Calu3 (cell line): Measurements from ENCODE around the gene LRP5. TPM values are rescaled to one million over a fixed set of nuclear protein-coding genes. Genes with fewer than 3 reads are reported as not detected.

Source experiments
- BruUV-seq: library from RNA; stranded (reverse); fragments of 400-500 nt; replicated peaks from 2 replicates; lab custom pipeline; 2021; lab: Mats Ljungman, UMichigan
- CTCF ChIA-PET: fragments of 300-600 bp; sonication (Branson Sonifier 250); formaldehyde crosslinking; loops from one replicate; lab custom pipeline; 2022; ENCODE audit warnings: antibody characterized with exemption; lab: Charles Lee
- DNase-seq: peaks from one replicate; pipeline ENCODE4 v3.0.0; 2022
- H3K27ac Mint-ChIP-seq: one replicate; pipeline ENCODE4 v1.8.0; 2022; ENCODE audit warnings: mixed read lengths; ENCODE audit not compliant: unreplicated experiment
- H3K27me3 Mint-ChIP-seq: one replicate; pipeline ENCODE4 v1.8.0; 2022; ENCODE audit warnings: mixed read lengths; ENCODE audit not compliant: unreplicated experiment
- H3K36me3 Mint-ChIP-seq: one replicate; pipeline ENCODE4 v1.8.0; 2022; ENCODE audit warnings: mild to moderate bottlenecking, moderate library complexity, mixed read lengths; ENCODE audit not compliant: insufficient read depth, unreplicated experiment
- H3K4me1 Mint-ChIP-seq: one replicate; pipeline ENCODE4 v1.8.0; 2022; ENCODE audit warnings: mild to moderate bottlenecking, low read depth, mixed read lengths; ENCODE audit not compliant: unreplicated experiment
- H3K4me3 Mint-ChIP-seq: one replicate; pipeline ENCODE4 v1.8.0; 2022; ENCODE audit warnings: mild to moderate bottlenecking, low read depth, moderate library complexity, mixed read lengths; ENCODE audit not compliant: unreplicated experiment
- H3K9me3 Mint-ChIP-seq: one replicate; pipeline ENCODE4 v1.8.0; 2022; ENCODE audit warnings: low read depth, mixed read lengths; ENCODE audit not compliant: unreplicated experiment
- CTCF ChIP-seq: fragments of 200-600 bp; IDR thresholded peaks from one replicate; pipeline ENCODE4 v1.8.0; 2022; ENCODE audit warnings: antibody characterized with exemption; ENCODE audit not compliant: unreplicated experiment
- intact Hi-C: fragments of 100-400 bp; cut with micrococcal nuclease; formaldehyde crosslinking; loops from one replicate; pipeline ENCODE4 v1.10.0; 2022; ENCODE audit not compliant: unreplicated experiment
- total RNA-seq: library from RNA; stranded (reverse); gene quantifications from 2 replicates; pipeline ENCODE4 v1.2.3, GENCODE V29; 2022

LRP5 gene
- total RNA-seq, 1 experiment from 2014 or later: 82.0 TPM

DNA sequence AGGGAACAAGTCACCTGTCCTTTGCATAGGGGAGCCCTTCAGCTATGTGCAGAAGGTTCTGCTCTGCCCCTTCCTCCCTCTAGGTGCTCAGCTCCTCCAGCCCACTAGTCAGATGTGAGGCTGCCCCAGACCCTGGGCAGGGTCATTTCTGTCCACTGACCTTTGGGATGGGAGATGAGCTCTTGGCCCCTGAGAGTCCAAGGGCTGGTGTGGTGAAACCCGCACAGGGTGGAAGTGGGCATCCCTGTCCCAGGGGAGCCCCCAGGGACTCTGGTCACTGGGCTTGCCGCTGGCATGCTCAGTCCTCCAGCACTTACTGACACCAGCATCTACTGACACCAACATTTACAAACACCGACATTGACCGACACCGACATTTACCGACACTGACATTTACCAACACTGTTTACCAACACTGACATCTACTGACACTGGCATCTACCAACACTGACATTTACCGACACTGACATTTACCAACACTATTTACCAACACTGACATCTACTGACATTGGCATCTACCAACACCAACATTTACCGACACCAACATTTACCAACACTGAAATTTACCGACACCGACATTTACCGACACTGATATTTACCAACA lies 76.3 kb downstream of the LRP5 start:
- BruUV-seq: no TSS peak
- TF ChIP-seq CTCF: no peak
- no peak overlapping the region for H3K27ac Mint-ChIP-seq
- no peaks in the 10 kb centered on the region for H3K4me1 Mint-ChIP-seq
- no peaks in the 10 kb centered on the region for H3K27me3 Mint-ChIP-seq
- intact Hi-C loops: loop anchor here (10.0 kb wide), 1 partner anchor 74 kb away; the partner anchor contains the start of gene LRP5
- DNase-seq: no peak
- no peak overlapping the region for H3K4me3 Mint-ChIP-seq
- CTCF ChIA-PET: no interaction called here
- peaks cover 23% of the 10 kb centered on the region for H3K36me3 Mint-ChIP-seq
- H3K9me3 Mint-ChIP-seq: no peaks in the 10 kb centered on the region

DNA sequence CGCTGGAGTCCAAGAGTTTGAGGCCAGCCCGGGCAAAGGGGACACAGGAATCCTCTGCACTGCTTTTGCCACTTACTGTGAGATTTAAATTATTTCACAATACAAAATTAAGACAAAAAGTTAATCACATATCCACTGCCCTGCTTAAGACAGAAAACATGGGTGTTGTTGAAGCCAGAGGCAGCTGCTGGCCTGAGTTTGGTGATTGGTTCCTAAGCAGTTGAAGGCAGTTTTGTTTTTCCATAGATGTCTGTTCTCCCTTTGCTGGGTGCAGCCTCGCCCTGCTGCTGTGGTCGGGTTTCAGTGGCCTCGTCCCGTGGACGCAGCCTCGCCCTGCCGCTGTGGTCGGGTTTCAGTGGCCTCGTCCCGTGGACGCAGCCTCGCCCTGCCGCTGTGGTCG lies 77.9 kb downstream of the LRP5 start:
- CTCF ChIA-PET: no interaction called here
- no peak overlapping the region for H3K4me3 Mint-ChIP-seq
- no peak for DNase-seq
- H3K9me3 Mint-ChIP-seq: no peaks in the 10 kb centered on the region
- intact Hi-C loops: no loop called here
- no peak for TF ChIP-seq CTCF
- H3K36me3 Mint-ChIP-seq: peaks cover 22% of the 10 kb centered on the region
- no peak overlapping the region for H3K27ac Mint-ChIP-seq
- no peaks in the 10 kb centered on the region for H3K27me3 Mint-ChIP-seq
- no TSS peak for BruUV-seq
- H3K4me1 Mint-ChIP-seq: no peaks in the 10 kb centered on the region

- Mint-ChIP-seq H3K27ac (no peak overlapping the region), H3K9me3 (no peaks in the 10 kb centered on the region)
- BruUV-seq: no TSS peak
These were observed 80.4 kb downstream of the LRP5 start for GRCh38 chr11:68392822-68393221.

DNA sequence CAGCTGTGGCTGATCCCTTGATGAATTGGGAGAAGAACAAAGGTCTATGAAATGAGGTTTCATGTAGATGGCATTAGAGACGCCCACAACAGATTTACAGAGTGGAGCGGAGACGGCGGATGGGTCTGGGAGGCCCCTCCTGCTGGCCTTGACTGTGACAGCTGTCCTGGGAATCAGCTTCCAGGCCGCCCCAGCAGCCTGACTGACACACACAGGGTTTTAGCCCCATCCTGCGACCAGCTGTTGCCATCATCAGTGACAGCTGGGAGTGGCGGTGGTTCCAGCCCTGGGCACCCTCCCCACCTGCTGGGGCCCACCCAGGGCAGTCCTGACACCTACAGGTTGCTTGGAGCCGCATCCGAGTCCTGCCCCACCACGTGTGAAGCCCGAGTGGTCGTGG lies 84.1 kb downstream of the LRP5 start:
- Mint-ChIP-seq H3K27ac (no peak overlapping the region), H3K36me3 (peaks cover 12% of the 10 kb centered on the region), H3K4me3 (no peak overlapping the region), H3K4me1 (no peaks in the 10 kb centered on the region), H3K9me3 (no peaks in the 10 kb centered on the region), H3K27me3 (no peaks in the 10 kb centered on the region)
- CTCF ChIA-PET: no interaction called here
- no TSS peak for BruUV-seq
- DNase-seq: no peak
- intact Hi-C loops: no loop called here
- TF ChIP-seq CTCF: no peak

More at GRCh38 chr11:68392822-68393221, 80.4 kb downstream of the LRP5 start:
- no peak for DNase-seq
- CTCF ChIA-PET: no interaction called here
- Mint-ChIP-seq H3K4me3 (no peak overlapping the region), H3K27me3 (no peaks in the 10 kb centered on the region), H3K36me3 (peaks cover 13% of the 10 kb centered on the region), H3K4me1 (no peaks in the 10 kb centered on the region)
- intact Hi-C loops: no loop called here
- TF ChIP-seq CTCF: no peak
